GM23248 (cell line): ENCODE results near the gene SEPSECS. TPM values are rescaled to one million over a fixed set of nuclear protein-coding genes. Genes with fewer than 3 reads are reported as not detected.
"Not testable (repeated sequence)": the region's sequence is repeated elsewhere in the genome, so short reads cannot be mapped to it uniquely, and the experiment has no call there.

Experiments used
- DNase-seq: peaks from one replicate; pipeline ENCODE4 v3.0.0-alpha.2; 2015
- H2AFZ ChIP-seq: fragments of 200-600 bp; sonication (generic); 2 replicates; pipeline ENCODE4 v1.6.1; 2016; ENCODE audit warnings: antibody characterized with exemption
- H3F3A ChIP-seq: fragments of 200-600 bp; sonication (generic); 2 replicates; pipeline ENCODE4 v1.6.1; 2016; ENCODE audit warnings: mild to moderate bottlenecking, antibody characterized with exemption, mixed run types; ENCODE audit not compliant: insufficient read depth
- H3K27ac ChIP-seq: fragments of 200-600 bp; sonication (generic); 2 replicates; pipeline ENCODE4 v1.5.1; 2016; ENCODE audit warnings: mild to moderate bottlenecking
- H3K27me3 ChIP-seq: fragments of 200-600 bp; sonication (generic); replicated peaks from 2 replicates; pipeline ENCODE4 v1.6.1; 2016; ENCODE audit warnings: mild to moderate bottlenecking; ENCODE audit not compliant: insufficient read depth
- H3K36me3 ChIP-seq: fragments of 200-600 bp; sonication (generic); 2 replicates; pipeline ENCODE4 v1.6.1; 2016; ENCODE audit warnings: low read depth, mild to moderate bottlenecking
- H3K4me1 ChIP-seq: fragments of 200-600 bp; sonication (generic); 2 replicates; pipeline ENCODE4 v1.6.1; 2016; ENCODE audit warnings: mild to moderate bottlenecking; ENCODE audit not compliant: insufficient read depth
- H3K4me2 ChIP-seq: fragments of 200-600 bp; sonication (generic); one replicate; pipeline ENCODE4 v1.6.1; 2016; ENCODE audit warnings: mild to moderate bottlenecking; ENCODE audit not compliant: unreplicated experiment
- H3K4me3 ChIP-seq: fragments of 200-600 bp; sonication (generic); 2 replicates; pipeline ENCODE4 v1.5.1; 2016; ENCODE audit warnings: mild to moderate bottlenecking
- H3K79me2 ChIP-seq: fragments of 200-600 bp; sonication (generic); 2 replicates; pipeline ENCODE4 v1.6.1; 2016; ENCODE audit warnings: mild to moderate bottlenecking; ENCODE audit not compliant: insufficient read depth
- H3K9ac ChIP-seq: fragments of 200-600 bp; sonication (generic); 2 replicates; pipeline ENCODE4 v1.6.1; 2016; ENCODE audit warnings: mild to moderate bottlenecking
- H3K9me2 ChIP-seq: fragments of 200-600 bp; sonication (generic); 2 replicates; pipeline ENCODE4 v1.6.1; 2016; ENCODE audit warnings: mixed run types, mild to moderate bottlenecking, moderate library complexity; ENCODE audit not compliant: insufficient read depth
- H3K9me3 ChIP-seq: fragments of 200-600 bp; sonication (generic); one replicate; pipeline ENCODE4 v1.6.1; 2017; ENCODE audit warnings: low read depth
- H4K20me1 ChIP-seq: fragments of 200-600 bp; sonication (generic); 2 replicates; pipeline ENCODE4 v1.6.0; 2016; ENCODE audit not compliant: insufficient read depth
- EZH2 ChIP-seq: fragments of 200-600 bp; sonication (generic); IDR thresholded peaks from 2 replicates; pipeline ENCODE4 v1.6.1; 2018; ENCODE audit warnings: antibody characterized with exemption, mild to moderate bottlenecking; ENCODE audit not compliant: insufficient read depth, poor library complexity, severe bottlenecking
- EZH2phosphoT487 ChIP-seq: fragments of 200-600 bp; sonication (generic); IDR thresholded peaks from 2 replicates; pipeline ENCODE4 v1.6.1; 2018; ENCODE audit warnings: antibody characterized with exemption, moderate library complexity, mild to moderate bottlenecking, low read depth; ENCODE audit not compliant: insufficient read depth
- WGBS, 2 experiments: methylation state at CpG; one replicate each; pipeline ENCODE4 v1.1.6; 2015 to 2017; ENCODE audit warnings: low lambda C conversion rate in 2 of 2, low coverage in 1 of 2; ENCODE audit errors: missing lambda C conversion rate in 2 of 2; 5-methylcytosine and 5-hydroxymethylcytosine counted together
- in situ Hi-C: fragments of 300-500 bp; cut with MboI; formaldehyde crosslinking; loops from 2 replicates; pipeline ENCODE4 v1.15.0; 2020
- polyA plus RNA-seq: library from polyadenylated mRNA; unstranded; fragments of >200 nt; fragmentation: Nextera tagmentation; extraction: Ambion mirVana; gene quantifications from 2 replicates; pipeline ENCODE4 v1.2.1, GENCODE V29; 2016
- total RNA-seq: library from RNA; depleted of rRNA; stranded (reverse); fragments of >200 nt; shearing (Covaris generic); gene quantifications from 2 replicates; pipeline ENCODE4 v1.2.3, GENCODE V29; 2014

SEPSECS gene
- total and polyA plus RNA-seq, 2 experiments from 2014 or later: 4.9 TPM

DNA sequence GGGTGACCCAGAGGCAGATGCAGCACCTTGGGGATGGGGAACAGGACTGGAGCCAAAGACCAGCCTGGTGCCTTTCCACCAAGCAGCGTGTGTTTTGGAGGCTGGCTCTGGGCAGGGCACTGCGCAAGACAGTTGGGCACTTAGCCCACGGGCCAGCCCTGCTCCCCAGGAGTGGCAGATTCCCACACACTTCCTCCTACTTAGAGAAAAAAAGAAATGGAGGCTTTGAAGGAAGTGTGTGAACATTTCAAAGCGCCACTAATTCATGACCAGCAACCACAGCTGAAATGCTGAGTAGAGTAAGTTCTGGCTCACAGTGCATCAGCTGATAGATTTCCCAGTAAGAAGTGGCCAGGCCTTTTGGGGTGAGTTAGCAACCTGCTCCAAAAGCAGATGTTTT, 74.6 kb downstream of the SEPSECS start:
- Histone ChIP-seq H3F3A (no peaks in the 10 kb centered on the region), H3K9me3 (no peaks in the 10 kb centered on the region), H3K9me2 (no peaks in the 10 kb centered on the region), H3K27me3 (peaks cover 50% of the 10 kb centered on the region), H3K4me2 (no peak overlapping the region), H3K27ac (no peak overlapping the region), H3K4me1 (peaks cover 5% of the 10 kb centered on the region; the same call in 1 of the 2 replicates), H3K9ac (no peak overlapping the region), H3K4me3 (no peak overlapping the region), H3K79me2 (no peaks in the 10 kb centered on the region), H2AFZ (no peak overlapping the region), H3K36me3 (no peaks in the 10 kb centered on the region), H4K20me1 (no peaks in the 10 kb centered on the region)
- in situ Hi-C loops: no loop called here
- 35 to 43% methylated on average over 4 of the region's 4 CpGs for WGBS, 2 experiments
- TF ChIP-seq EZH2 (no peak), EZH2phosphoT487 (no peak)
- DNase-seq: no peak

DNA sequence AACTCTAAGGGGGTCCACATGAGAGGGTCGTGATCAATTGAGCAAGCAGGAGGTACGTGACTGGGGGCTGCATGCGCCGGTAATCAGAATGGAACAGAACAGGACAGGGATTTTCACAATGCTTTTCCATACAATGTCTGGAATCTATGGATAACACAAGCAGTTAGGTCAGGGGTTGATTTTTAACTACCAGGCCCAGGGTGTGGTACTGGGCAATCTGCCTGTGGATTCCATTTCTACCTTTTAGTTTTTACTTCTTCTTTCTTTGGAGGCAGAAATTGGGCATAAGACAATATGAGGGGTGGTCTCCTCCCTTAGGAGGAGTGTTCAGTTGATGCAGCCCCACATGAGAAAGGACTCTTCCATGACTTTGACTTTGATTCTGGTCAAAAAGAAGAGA, 76.8 kb downstream of the SEPSECS start:
- H3K9ac ChIP-seq, H3K4me3 ChIP-seq, H3K9me2 ChIP-seq, DNase-seq, H3K4me1 ChIP-seq, H4K20me1 ChIP-seq, H2AFZ ChIP-seq, H3K79me2 ChIP-seq, H3K27ac ChIP-seq, in situ Hi-C loops, H3F3A ChIP-seq, H3K36me3 ChIP-seq, H3K9me3 ChIP-seq, H3K4me2 ChIP-seq: not testable (repeated sequence)
- peaks cover 42% of the 10 kb centered on the region for H3K27me3 ChIP-seq
- WGBS, 2 experiments: 51 to 55% methylated on average over 4 of the region's 4 CpGs

DNA sequence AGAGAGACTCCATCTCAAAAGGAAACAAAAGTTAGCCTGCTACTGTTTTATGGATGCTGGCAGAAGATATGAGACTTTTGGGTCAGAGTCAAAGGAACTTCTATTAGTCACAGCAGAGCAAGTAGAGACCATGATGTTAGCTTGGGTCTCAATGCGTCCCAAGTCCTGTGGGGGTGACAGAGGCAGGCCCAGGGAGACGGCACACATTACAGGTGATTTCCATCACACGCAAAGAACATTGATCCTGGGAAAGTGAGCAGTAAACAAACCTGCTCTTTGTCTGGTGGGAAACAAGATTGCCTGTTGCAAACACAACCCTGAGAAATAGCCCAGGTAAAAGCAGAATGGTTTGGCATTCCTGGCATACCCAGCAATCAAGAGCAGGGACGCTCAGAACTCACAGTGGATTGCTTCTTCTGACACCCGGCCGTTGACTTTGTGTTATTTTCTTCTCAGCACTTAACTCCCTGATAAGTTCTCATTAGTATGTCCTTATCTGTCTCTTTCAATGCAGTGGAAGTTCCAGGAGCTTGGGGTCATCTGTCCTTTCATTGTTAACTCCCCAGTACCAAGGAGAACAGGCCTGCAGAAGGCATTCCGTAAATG, 78.3 kb downstream of the SEPSECS start:
- in situ Hi-C loops: no loop called here
- WGBS, 2 experiments: 81 to 87% methylated on average over 7 of the region's 7 CpGs
- no peak for DNase-seq
- Histone ChIP-seq H4K20me1 (no peaks in the 10 kb centered on the region), H3K4me1 (no peaks in the 10 kb centered on the region), H3K9ac (no peak overlapping the region), H3K27ac (no peak overlapping the region), H3K36me3 (no peaks in the 10 kb centered on the region), H3F3A (no peaks in the 10 kb centered on the region), H3K27me3 (peaks cover 31% of the 10 kb centered on the region), H3K79me2 (no peaks in the 10 kb centered on the region), H3K9me2 (no peaks in the 10 kb centered on the region), H2AFZ (no peak overlapping the region), H3K9me3 (no peaks in the 10 kb centered on the region), H3K4me3 (no peak overlapping the region), H3K4me2 (no peak overlapping the region)
- TF ChIP-seq EZH2: no peak
- no peak for TF ChIP-seq EZH2phosphoT487

DNA sequence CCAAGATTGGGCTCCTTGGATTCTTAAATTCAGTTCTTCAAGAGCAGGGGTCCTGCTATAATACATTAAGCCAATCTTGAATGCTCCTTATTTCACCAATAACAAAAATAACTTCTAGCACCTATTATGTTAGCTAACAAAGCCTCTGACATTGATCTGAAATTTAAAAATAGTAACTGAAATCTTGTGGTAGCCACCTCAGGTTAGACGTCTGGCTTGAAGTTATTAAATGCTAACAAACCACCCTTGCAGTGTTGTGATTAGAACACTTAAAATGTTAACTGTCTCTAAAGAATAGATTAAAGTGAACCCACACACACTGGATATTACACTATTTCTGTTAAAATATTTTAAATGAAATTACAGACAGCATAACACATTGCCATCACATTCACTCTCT, 79.7 kb downstream of the SEPSECS start:
- peaks cover 22% of the 10 kb centered on the region for H3K27me3 ChIP-seq
- H3K4me2 ChIP-seq: no peak overlapping the region
- H3K4me3 ChIP-seq: no peak overlapping the region
- H3F3A ChIP-seq: no peaks in the 10 kb centered on the region
- H3K9me2 ChIP-seq: no peaks in the 10 kb centered on the region
- WGBS, 2 experiments: 3 to 9% methylated on average over 1 of the region's 1 CpG
- H4K20me1 ChIP-seq: no peaks in the 10 kb centered on the region
- no peak overlapping the region for H3K27ac ChIP-seq
- no peak overlapping the region for H2AFZ ChIP-seq
- no peak for TF ChIP-seq EZH2
- no peak for TF ChIP-seq EZH2phosphoT487
- no peaks in the 10 kb centered on the region for H3K79me2 ChIP-seq
- H3K9ac ChIP-seq: no peak overlapping the region
- H3K9me3 ChIP-seq: no peaks in the 10 kb centered on the region
- DNase-seq: no peak
- H3K4me1 ChIP-seq: no peaks in the 10 kb centered on the region
- H3K36me3 ChIP-seq: no peaks in the 10 kb centered on the region
- in situ Hi-C loops: no loop called here

DNA sequence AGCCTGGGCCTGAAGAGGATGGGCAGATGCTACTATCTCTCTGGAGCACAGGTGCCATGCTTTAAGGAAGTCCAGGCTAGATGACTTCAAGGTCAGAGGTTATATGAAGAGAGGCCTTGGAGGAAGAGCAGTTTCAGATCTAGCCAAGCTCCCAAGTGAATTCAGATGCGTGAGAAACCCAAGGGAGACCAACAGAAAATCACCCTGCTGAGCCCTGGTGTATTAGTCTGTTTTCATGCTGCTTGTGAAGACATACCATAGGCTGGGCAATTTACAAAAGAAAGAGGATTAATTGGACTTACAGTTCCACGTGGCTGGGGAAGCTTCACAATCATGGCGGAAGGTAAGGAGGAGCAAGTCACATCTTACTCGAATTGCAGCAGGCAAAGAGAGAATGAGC, 81.7 kb downstream of the SEPSECS start:
- Histone ChIP-seq H3K4me1 (no peaks in the 10 kb centered on the region), H3F3A (no peaks in the 10 kb centered on the region), H2AFZ (no peak overlapping the region), H3K9me2 (no peaks in the 10 kb centered on the region), H3K27me3 (peaks cover 18% of the 10 kb centered on the region), H3K9ac (no peak overlapping the region), H3K9me3 (no peaks in the 10 kb centered on the region), H3K4me2 (no peak overlapping the region), H3K79me2 (no peaks in the 10 kb centered on the region), H4K20me1 (no peaks in the 10 kb centered on the region), H3K4me3 (no peak overlapping the region), H3K36me3 (no peaks in the 10 kb centered on the region), H3K27ac (no peak overlapping the region)
- in situ Hi-C loops: no loop called here
- DNase-seq: no peak
- no peak for TF ChIP-seq EZH2
- no peak for TF ChIP-seq EZH2phosphoT487
- 45 to 50% methylated on average over 4 of the region's 4 CpGs for WGBS, 2 experiments
